BE2C (cell line): Measurements from ENCODE around the gene SLIT1.

Experiments
- DNase-seq: peaks from one replicate; pipeline ENCODE4 v3.0.0-alpha.2; 2020
- H3K27me3 ChIP-seq: fragments of 250-450 bp; sonication (Bioruptor Pico); 2 replicates; pipeline ENCODE4 v1.5.1; 2020; ENCODE audit warnings: mild to moderate bottlenecking
- H3K36me3 ChIP-seq: fragments of 250-450 bp; sonication (Bioruptor Pico); 2 replicates; pipeline ENCODE4 v1.5.1; 2020; ENCODE audit warnings: mild to moderate bottlenecking
- H3K4me1 ChIP-seq: fragments of 250-450 bp; sonication (Bioruptor Pico); 2 replicates; pipeline ENCODE4 v1.5.1; 2020
- H3K4me3 ChIP-seq: 2 replicates; pipeline ENCODE4 v1.5.1; 2011; ENCODE audit warnings: low read depth, low read length
- H3K9me3 ChIP-seq: fragments of 250-450 bp; sonication (Bioruptor Pico); 2 replicates; pipeline ENCODE4 v1.5.1; 2020
- CTCF ChIP-seq: IDR thresholded peaks from 2 replicates; pipeline ENCODE4 v1.5.1; 2012; ENCODE audit warnings: mild to moderate bottlenecking, low read depth, low read length

Gene SLIT1

GRCh38 chr10:97065686-97066660 is 119.8 kb downstream of the SLIT1 start:
- Histone ChIP-seq H3K4me1 (no peaks in the 10 kb centered on the region), H3K27me3 (no peaks in the 10 kb centered on the region), H3K36me3 (no peaks in the 10 kb centered on the region), H3K4me3 (no peak overlapping the region), H3K9me3 (no peaks in the 10 kb centered on the region)
- DNase-seq = no peak
- TF ChIP-seq CTCF = no peak

- no peak for TF ChIP-seq CTCF
- Histone ChIP-seq H3K27me3 (no peaks in the 10 kb centered on the region), H3K36me3 (no peaks in the 10 kb centered on the region), H3K4me1 (no peaks in the 10 kb centered on the region), H3K4me3 (no peak overlapping the region), H3K9me3 (no peaks in the 10 kb centered on the region)
- DNase-seq = no peak
Measured at GRCh38 chr10:97065128-97065527, 120.6 kb downstream of the SLIT1 start.

- no peak overlapping the region for H3K4me3 ChIP-seq
- no peaks in the 10 kb centered on the region for H3K36me3 ChIP-seq
- H3K27me3 ChIP-seq = no peaks in the 10 kb centered on the region
- TF ChIP-seq CTCF = no peak
- no peaks in the 10 kb centered on the region for H3K4me1 ChIP-seq
- H3K9me3 ChIP-seq = no peaks in the 10 kb centered on the region
- no peak for DNase-seq
Measured at GRCh38 chr10:97063983-97064837, 121.5 kb downstream of the SLIT1 start.

- Histone ChIP-seq H3K4me1 (no peaks in the 10 kb centered on the region), H3K27me3 (no peaks in the 10 kb centered on the region), H3K4me3 (no peak overlapping the region), H3K36me3 (no peaks in the 10 kb centered on the region), H3K9me3 (no peaks in the 10 kb centered on the region)
- no peak for TF ChIP-seq CTCF
- no peak for DNase-seq
Measured at GRCh38 chr10:97063271-97063982, 122.3 kb downstream of the SLIT1 start.

GRCh38 chr10:97062456-97062855 is 123.3 kb downstream of the SLIT1 start:
- no peaks in the 10 kb centered on the region for H3K4me1 ChIP-seq
- no peak for DNase-seq
- H3K4me3 ChIP-seq = no peak overlapping the region
- no peaks in the 10 kb centered on the region for H3K27me3 ChIP-seq
- no peaks in the 10 kb centered on the region for H3K36me3 ChIP-seq
- TF ChIP-seq CTCF = no peak
- H3K9me3 ChIP-seq = no peaks in the 10 kb centered on the region
